Measurements from ENCODE around the gene PDILT.

DNA sequence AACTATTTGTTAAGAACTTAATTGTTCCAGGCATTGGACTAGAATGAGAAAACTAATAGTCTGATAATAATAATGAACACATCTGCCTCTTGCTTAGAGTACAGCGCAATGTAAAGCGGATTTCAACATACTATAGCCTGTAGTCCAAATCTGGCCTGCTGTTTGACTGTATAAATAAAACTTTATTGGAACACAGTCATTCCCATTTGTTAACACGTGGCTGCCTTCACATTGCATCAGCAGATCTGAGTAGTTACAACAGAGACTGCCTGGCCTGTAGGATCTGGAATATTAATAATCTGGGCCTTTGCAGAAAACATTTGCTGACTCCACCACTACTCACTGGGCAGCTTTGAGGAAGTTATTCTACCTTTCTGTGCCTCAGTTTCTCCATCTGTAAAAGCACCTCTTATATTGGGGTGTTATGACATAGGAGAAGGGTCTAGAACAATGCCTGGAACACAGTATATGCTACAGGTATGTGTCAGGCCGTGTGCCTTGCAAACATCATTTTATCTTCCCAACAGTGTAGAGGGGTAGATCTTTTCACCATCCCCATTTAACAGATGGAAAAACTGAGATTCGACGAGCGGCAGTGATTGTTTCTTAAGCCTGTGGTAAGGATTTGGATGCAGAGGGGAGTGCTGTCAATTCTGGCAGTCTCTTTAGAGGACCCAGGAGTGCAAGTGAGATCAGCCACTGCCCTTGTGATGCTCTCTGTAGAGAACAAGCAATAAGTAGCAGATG lies 22.2 kb downstream of the PDILT start:
- TF ChIP-seq POLR2A (IDR thresholded peaks at IDR 0.05; ENCODE audit: low read depth, low read length) (no peak), TAF1 (IDR thresholded peaks at IDR 0.05; ENCODE audit: low read depth, low read length) (no peak), PAX5 (IDR thresholded peaks at IDR 0.05; ENCODE audit: insufficient read depth, low read length, severe bottlenecking) (no peak), POLR2AphosphoS5 (IDR thresholded peaks at IDR 0.05; ENCODE audit: low read depth, low read length) (no peak), SPI1 (IDR thresholded peaks at IDR 0.05; ENCODE audit: low read depth, low read length) (no peak)

All from GM12891 (cell line).